ENCODE measurements around the gene ALAS1.

The ALAS1 gene

DNA sequence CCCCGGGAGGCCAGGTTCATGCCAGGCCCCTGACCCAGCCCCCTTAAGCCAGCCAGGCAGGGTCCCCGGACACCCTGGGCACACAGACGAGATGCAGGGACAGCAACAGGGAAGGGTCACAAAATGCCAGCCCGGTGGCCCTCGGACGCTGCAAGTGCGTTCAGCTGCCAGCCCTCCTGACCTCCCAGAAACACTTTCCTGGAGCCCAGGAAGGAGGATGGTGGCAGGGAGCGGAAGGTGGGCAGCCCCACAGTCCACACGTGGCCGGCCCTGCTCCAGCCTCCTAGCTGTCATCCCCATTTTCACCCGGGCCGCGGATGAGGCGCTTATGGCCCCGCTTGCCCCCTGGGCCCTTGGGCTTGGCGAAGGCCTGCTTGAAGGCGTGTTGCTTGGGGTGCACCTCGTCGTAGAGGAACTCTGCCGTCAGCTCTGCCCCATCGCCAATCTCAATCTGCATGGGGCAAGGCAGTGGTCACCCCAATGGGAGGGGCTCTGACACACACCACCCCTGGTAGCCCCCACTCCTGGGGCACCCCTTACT lies 30.9 kb downstream of the ALAS1 start:
- Histone ChIP-seq H3K9me3 (ENCODE audit: control extremely low read depth in 1 of 5, control insufficient read depth in 4 of 5, insufficient read depth in 2 of 5, low read depth in 1 of 5, low read length in 4 of 5) (no peaks in the 10 kb centered on the region), H3K27me3 (replicated peaks in 2 of 5; ENCODE audit: control insufficient read depth in 4 of 5, insufficient read depth in 5 of 5, low read length in 4 of 5) (no peaks in the 10 kb centered on the region), H3K4me3 (ENCODE audit: control insufficient read depth in 1 of 7, extremely low read depth in 1 of 7, insufficient read depth in 4 of 7, low read depth in 2 of 7, low read length in 6 of 7) (no peak overlapping the region), H3K27ac (ENCODE audit: insufficient read depth in 1 of 2, low read depth in 1 of 2, low read length in 2 of 2, poor library complexity in 1 of 2, severe bottlenecking in 2 of 2) (no peak overlapping the region), H3K4me1 (ENCODE audit: control extremely low read depth in 1 of 4, control insufficient read depth in 4 of 4, insufficient read depth in 4 of 4, low read length in 3 of 4) (peaks cover 0 to 42% (median 36%) of the 10 kb centered on the region in 4 experiments), H3K36me3 (ENCODE audit: control insufficient read depth in 4 of 4, insufficient read depth in 4 of 4, low read length in 3 of 4) (peaks cover 4 to 60% (median 33%) of the 10 kb centered on the region in 4 experiments)
- 95% methylated on average over 19 of the region's 21 CpGs for WGBS (ENCODE audit: insufficient coverage)
- ChIA-PET POLR2A (no interaction called here), CTCF (interaction anchor here (1.2 to 15.4 kb wide), 6 partner anchors 8 to 110 kb away, joined by 3 to 161 read pairs (median 38); partner anchors contain the start of genes TWF2 and WDR82)
- no peak for DNase-seq

GRCh38 chr3:52229656-52230055 lies 31.7 kb downstream of the ALAS1 start:
- H3K4me1 ChIP-seq (ENCODE audit: control extremely low read depth in 1 of 4, control insufficient read depth in 4 of 4, insufficient read depth in 4 of 4, low read length in 3 of 4) = peaks cover 0 to 35% (median 29%) of the 10 kb centered on the region in 4 experiments
- H3K27me3 ChIP-seq (replicated peaks in 2 of 5; ENCODE audit: control insufficient read depth in 4 of 5, insufficient read depth in 5 of 5, low read length in 4 of 5) = no peaks in the 10 kb centered on the region
- H3K9me3 ChIP-seq (ENCODE audit: control extremely low read depth in 1 of 5, control insufficient read depth in 4 of 5, insufficient read depth in 2 of 5, low read depth in 1 of 5, low read length in 4 of 5) = no peaks in the 10 kb centered on the region
- no peak overlapping the region for H3K27ac ChIP-seq (ENCODE audit: insufficient read depth in 1 of 2, low read depth in 1 of 2, low read length in 2 of 2, poor library complexity in 1 of 2, severe bottlenecking in 2 of 2)
- H3K36me3 ChIP-seq (ENCODE audit: control insufficient read depth in 4 of 4, insufficient read depth in 4 of 4, low read length in 3 of 4) = peaks cover 4 to 68% (median 37%) of the 10 kb centered on the region in 4 experiments
- no peak overlapping the region for H3K4me3 ChIP-seq (ENCODE audit: control insufficient read depth in 1 of 7, extremely low read depth in 1 of 7, insufficient read depth in 4 of 7, low read depth in 2 of 7, low read length in 6 of 7)
- 98% methylated on average over 7 of the region's 13 CpGs for WGBS (ENCODE audit: insufficient coverage)
- ChIA-PET CTCF (interaction anchor here (0.9 to 15.4 kb wide), 7 partner anchors 9 to 122 kb away, joined by 3 to 161 read pairs (median 37); partner anchors contain the start of genes TWF2 and WDR82), POLR2A (interaction anchor here (0.6 kb wide), 1 partner anchor 10 kb away, joined by 4 read pairs; no protein-coding TSS in a partner anchor)
- no peak for DNase-seq

GRCh38 chr3:52230461-52230860 lies 32.5 kb downstream of the ALAS1 start:
- WGBS (ENCODE audit: insufficient coverage) = 99% methylated on average over 6 of the region's 6 CpGs
- POLR2A ChIA-PET = interaction anchor here (1.0 kb wide), 1 partner anchor 109 kb away, joined by 3 read pairs; no protein-coding TSS in a partner anchor
- no peak overlapping the region for H3K27ac ChIP-seq (ENCODE audit: insufficient read depth in 1 of 2, low read depth in 1 of 2, low read length in 2 of 2, poor library complexity in 1 of 2, severe bottlenecking in 2 of 2)
- H3K36me3 ChIP-seq (ENCODE audit: control insufficient read depth in 4 of 4, insufficient read depth in 4 of 4, low read length in 3 of 4) = peaks cover 4 to 77% (median 41%) of the 10 kb centered on the region in 4 experiments
- H3K4me3 ChIP-seq (ENCODE audit: control insufficient read depth in 1 of 7, extremely low read depth in 1 of 7, insufficient read depth in 4 of 7, low read depth in 2 of 7, low read length in 6 of 7) = no peak overlapping the region
- H3K9me3 ChIP-seq (ENCODE audit: control extremely low read depth in 1 of 5, control insufficient read depth in 4 of 5, insufficient read depth in 2 of 5, low read depth in 1 of 5, low read length in 4 of 5) = no peaks in the 10 kb centered on the region
- no peak for DNase-seq
- peaks cover 0 to 29% (median 22%) of the 10 kb centered on the region in 4 experiments for H3K4me1 ChIP-seq (ENCODE audit: control extremely low read depth in 1 of 4, control insufficient read depth in 4 of 4, insufficient read depth in 4 of 4, low read length in 3 of 4)
- CTCF ChIA-PET = interaction anchor here (0.5 to 15.4 kb wide), 14 partner anchors 10 to 257 kb away, joined by 3 to 161 read pairs (median 14); partner anchors contain the start of genes ABHD14B, PPM1M and WDR82
- H3K27me3 ChIP-seq (replicated peaks in 2 of 5; ENCODE audit: control insufficient read depth in 4 of 5, insufficient read depth in 5 of 5, low read length in 4 of 5) = no peaks in the 10 kb centered on the region

GRCh38 chr3:52230889-52231499 lies 33.0 kb downstream of the ALAS1 start:
- WGBS (ENCODE audit: insufficient coverage) = 92% methylated on average over 15 of the region's 16 CpGs
- Histone ChIP-seq H3K36me3 (ENCODE audit: control insufficient read depth in 4 of 4, insufficient read depth in 4 of 4, low read length in 3 of 4) (peaks cover 4 to 79% (median 41%) of the 10 kb centered on the region in 4 experiments), H3K4me1 (ENCODE audit: control extremely low read depth in 1 of 4, control insufficient read depth in 4 of 4, insufficient read depth in 4 of 4, low read length in 3 of 4) (peaks cover 0 to 24% (median 16%) of the 10 kb centered on the region in 4 experiments), H3K4me3 (ENCODE audit: control insufficient read depth in 1 of 7, extremely low read depth in 1 of 7, insufficient read depth in 4 of 7, low read depth in 2 of 7, low read length in 6 of 7) (no peak overlapping the region), H3K27me3 (replicated peaks in 2 of 5; ENCODE audit: control insufficient read depth in 4 of 5, insufficient read depth in 5 of 5, low read length in 4 of 5) (no peaks in the 10 kb centered on the region), H3K27ac (ENCODE audit: insufficient read depth in 1 of 2, low read depth in 1 of 2, low read length in 2 of 2, poor library complexity in 1 of 2, severe bottlenecking in 2 of 2) (no peak overlapping the region), H3K9me3 (ENCODE audit: control extremely low read depth in 1 of 5, control insufficient read depth in 4 of 5, insufficient read depth in 2 of 5, low read depth in 1 of 5, low read length in 4 of 5) (no peaks in the 10 kb centered on the region)
- POLR2A ChIA-PET = interaction anchor here (1.0 kb wide), 1 partner anchor 108 kb away, joined by 3 read pairs; no protein-coding TSS in a partner anchor
- CTCF ChIA-PET = interaction anchor here (1.0 to 15.4 kb wide), 23 partner anchors 10 to 159 kb away, joined by 3 to 161 read pairs (median 7); partner anchors contain the start of genes PPM1M and WDR82
- DNase-seq = no peak

GRCh38 chr3:52231502-52232278 lies 33.7 kb downstream of the ALAS1 start:
- Histone ChIP-seq H3K36me3 (ENCODE audit: control insufficient read depth in 4 of 4, insufficient read depth in 4 of 4, low read length in 3 of 4) (peaks cover 4 to 81% (median 41%) of the 10 kb centered on the region in 4 experiments), H3K4me1 (ENCODE audit: control extremely low read depth in 1 of 4, control insufficient read depth in 4 of 4, insufficient read depth in 4 of 4, low read length in 3 of 4) (peaks cover 0 to 19% (median 13%) of the 10 kb centered on the region in 4 experiments), H3K27ac (ENCODE audit: insufficient read depth in 1 of 2, low read depth in 1 of 2, low read length in 2 of 2, poor library complexity in 1 of 2, severe bottlenecking in 2 of 2) (no peak overlapping the region), H3K9me3 (ENCODE audit: control extremely low read depth in 1 of 5, control insufficient read depth in 4 of 5, insufficient read depth in 2 of 5, low read depth in 1 of 5, low read length in 4 of 5) (no peaks in the 10 kb centered on the region), H3K27me3 (replicated peaks in 2 of 5; ENCODE audit: control insufficient read depth in 4 of 5, insufficient read depth in 5 of 5, low read length in 4 of 5) (no peaks in the 10 kb centered on the region), H3K4me3 (ENCODE audit: control insufficient read depth in 1 of 7, extremely low read depth in 1 of 7, insufficient read depth in 4 of 7, low read depth in 2 of 7, low read length in 6 of 7) (peak overlapping the region in 1 of 7 experiments; percentile 8)
- 62% methylated on average over 31 of the region's 34 CpGs for WGBS (ENCODE audit: insufficient coverage)
- peak; percentile 77 to 87 (median 80) for DNase-seq
- ChIA-PET POLR2A (interaction anchor here (0.6 kb wide), 2 partner anchors 65 to 73 kb away, joined by 3 to 4 read pairs; no protein-coding TSS in a partner anchor), CTCF (interaction anchor here (1.0 to 15.4 kb wide), 27 partner anchors 9 to 231 kb away, joined by 3 to 161 read pairs (median 5); partner anchors contain the start of genes PPM1M and WDR82)

DNA sequence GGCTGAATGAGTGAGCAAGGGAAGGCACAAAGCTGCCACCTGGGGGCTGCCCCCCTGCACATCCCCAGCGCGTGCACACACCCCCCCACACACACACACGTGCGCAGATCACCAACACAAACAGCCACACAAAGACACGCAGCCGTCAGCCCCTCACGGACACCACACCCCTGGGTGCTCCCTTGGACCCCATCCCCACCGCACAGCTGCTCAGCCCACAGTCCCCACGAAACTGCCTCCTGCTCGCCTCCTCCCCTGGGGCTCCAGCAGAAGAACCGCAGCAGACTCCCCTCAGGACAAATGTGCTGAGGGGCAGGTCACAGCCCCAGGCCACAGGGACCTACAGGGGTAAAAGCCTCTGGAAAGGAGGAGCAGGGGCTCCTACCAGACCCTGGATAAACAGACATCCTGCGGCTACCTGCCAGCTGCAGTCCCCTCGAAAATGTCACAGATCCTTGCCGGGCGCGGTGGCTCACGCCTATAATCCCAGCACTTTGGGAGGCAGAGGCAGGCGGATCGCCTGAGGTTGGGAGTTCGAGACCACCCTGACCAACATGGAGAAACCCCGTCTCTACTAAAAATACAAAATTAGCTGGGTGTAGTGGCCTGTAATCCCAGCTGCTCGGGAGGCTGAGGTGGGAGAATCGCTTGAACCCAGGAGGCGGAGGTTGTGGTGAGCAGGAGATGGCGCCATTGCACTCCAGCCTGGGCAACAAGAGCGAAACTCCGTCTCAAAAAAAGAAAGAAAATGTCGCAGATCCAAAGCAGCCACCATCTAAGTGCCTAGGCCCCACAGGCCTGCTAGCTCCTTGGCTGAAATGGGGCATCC lies 34.5 kb downstream of the ALAS1 start:
- Histone ChIP-seq H3K36me3 (ENCODE audit: control insufficient read depth in 4 of 4, insufficient read depth in 4 of 4, low read length in 3 of 4) (peaks cover 4 to 78% (median 41%) of the 10 kb centered on the region in 4 experiments), H3K27me3 (replicated peaks in 2 of 5; ENCODE audit: control insufficient read depth in 4 of 5, insufficient read depth in 5 of 5, low read length in 4 of 5) (no peaks in the 10 kb centered on the region)
- CTCF ChIA-PET = interaction anchor here (0.8 to 15.4 kb wide), 22 partner anchors 8 to 231 kb away, joined by 3 to 161 read pairs (median 8); partner anchors contain the start of genes PPM1M and WDR82

More for the DNA sequence above, 34.5 kb downstream of the ALAS1 start:
- Histone ChIP-seq H3K9me3 (ENCODE audit: control extremely low read depth in 1 of 5, control insufficient read depth in 4 of 5, insufficient read depth in 2 of 5, low read depth in 1 of 5, low read length in 4 of 5) (no peaks in the 10 kb centered on the region), H3K27ac (ENCODE audit: insufficient read depth in 1 of 2, low read depth in 1 of 2, low read length in 2 of 2, poor library complexity in 1 of 2, severe bottlenecking in 2 of 2) (no peak overlapping the region), H3K4me3 (ENCODE audit: control insufficient read depth in 1 of 7, extremely low read depth in 1 of 7, insufficient read depth in 4 of 7, low read depth in 2 of 7, low read length in 6 of 7) (no peak overlapping the region), H3K4me1 (ENCODE audit: control extremely low read depth in 1 of 4, control insufficient read depth in 4 of 4, insufficient read depth in 4 of 4, low read length in 3 of 4) (peaks cover 0 to 22% (median 18%) of the 10 kb centered on the region in 4 experiments)
- no peak for DNase-seq
- WGBS (ENCODE audit: insufficient coverage) = 94% methylated on average over 14 of the region's 28 CpGs
- POLR2A ChIA-PET = interaction anchor here (0.6 kb wide), 3 partner anchors 65 to 129 kb away, joined by 3 to 4 read pairs (median 3); no protein-coding TSS in a partner anchor
